ENCODE measurements around the gene PEPD. TPM values are rescaled to one million over a fixed set of nuclear protein-coding genes. Genes with fewer than 3 reads are reported as not detected.

PEPD gene
- total RNA-seq, 2 donors from 2014 or later = 52.2 to 67.9 TPM

DNA sequence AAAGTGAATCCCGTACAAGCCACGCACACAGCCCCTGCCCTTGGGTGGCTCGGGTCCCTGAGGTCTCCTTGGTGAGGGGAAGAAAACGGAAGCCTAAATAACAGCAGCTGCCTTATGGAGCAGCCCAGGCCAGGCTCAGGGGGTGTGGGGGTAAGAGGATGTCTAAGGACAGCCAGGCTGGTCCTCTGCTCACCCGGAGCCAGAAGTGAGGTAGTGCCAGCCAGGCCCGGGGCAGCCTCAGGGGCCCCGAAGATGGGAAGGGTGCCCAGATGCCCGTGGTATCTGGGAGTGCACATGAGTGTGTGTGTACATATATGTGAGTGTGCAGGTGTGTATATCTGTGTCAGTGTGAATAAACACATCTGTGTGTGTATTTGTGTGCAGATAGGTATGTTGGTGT is 38.4 kb upstream of the PEPD start:
- DNase-seq = no peak
- Histone ChIP-seq H3K4me3 (ENCODE audit: low read length) (no peak overlapping the region), H3K9ac (ENCODE audit: extremely low read depth, low read length, poor library complexity, severe bottlenecking) (no peak overlapping the region), H3K27ac (ENCODE audit: low read depth, low read length) (no peak overlapping the region), H3K36me3 (ENCODE audit: control insufficient read depth, insufficient read depth, low read length) (no peaks in the 10 kb centered on the region), H3K4me1 (ENCODE audit: control insufficient read depth, insufficient read depth, low read length) (no peaks in the 10 kb centered on the region), H3K9me3 (ENCODE audit: control insufficient read depth, low read length) (no peaks in the 10 kb centered on the region), H3K27me3 (ENCODE audit: control insufficient read depth, insufficient read depth, low read length, poor library complexity, severe bottlenecking) (no peaks in the 10 kb centered on the region)
- Mint-ChIP-seq H3K27me3 (ENCODE audit: insufficient read depth) (no peaks in the 10 kb centered on the region), H3K36me3 (ENCODE audit: low read depth) (no peaks in the 10 kb centered on the region), H3K4me1 (no peaks in the 10 kb centered on the region), H3K27ac (no peak overlapping the region), H3K9me3 (no peaks in the 10 kb centered on the region), H3K4me3 (no peak overlapping the region)
- WGBS, 2 experiments (ENCODE audit: insufficient coverage in 1 of 2, insufficient read length in 1 of 2) = 93 to 95% methylated on average over 4 to 8 of the region's 8 CpGs
- TF ChIP-seq, protein P1, sequence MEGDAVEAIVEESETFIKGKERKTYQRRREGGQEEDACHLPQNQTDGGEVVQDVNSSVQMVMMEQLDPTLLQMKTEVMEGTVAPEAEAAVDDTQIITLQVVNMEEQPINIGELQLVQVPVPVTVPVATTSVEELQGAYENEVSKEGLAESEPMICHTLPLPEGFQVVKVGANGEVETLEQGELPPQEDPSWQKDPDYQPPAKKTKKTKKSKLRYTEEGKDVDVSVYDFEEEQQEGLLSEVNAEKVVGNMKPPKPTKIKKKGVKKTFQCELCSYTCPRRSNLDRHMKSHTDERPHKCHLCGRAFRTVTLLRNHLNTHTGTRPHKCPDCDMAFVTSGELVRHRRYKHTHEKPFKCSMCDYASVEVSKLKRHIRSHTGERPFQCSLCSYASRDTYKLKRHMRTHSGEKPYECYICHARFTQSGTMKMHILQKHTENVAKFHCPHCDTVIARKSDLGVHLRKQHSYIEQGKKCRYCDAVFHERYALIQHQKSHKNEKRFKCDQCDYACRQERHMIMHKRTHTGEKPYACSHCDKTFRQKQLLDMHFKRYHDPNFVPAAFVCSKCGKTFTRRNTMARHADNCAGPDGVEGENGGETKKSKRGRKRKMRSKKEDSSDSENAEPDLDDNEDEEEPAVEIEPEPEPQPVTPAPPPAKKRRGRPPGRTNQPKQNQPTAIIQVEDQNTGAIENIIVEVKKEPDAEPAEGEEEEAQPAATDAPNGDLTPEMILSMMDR (conservative IDR thresholded peaks at IDR 0.05) = no peak

DNA sequence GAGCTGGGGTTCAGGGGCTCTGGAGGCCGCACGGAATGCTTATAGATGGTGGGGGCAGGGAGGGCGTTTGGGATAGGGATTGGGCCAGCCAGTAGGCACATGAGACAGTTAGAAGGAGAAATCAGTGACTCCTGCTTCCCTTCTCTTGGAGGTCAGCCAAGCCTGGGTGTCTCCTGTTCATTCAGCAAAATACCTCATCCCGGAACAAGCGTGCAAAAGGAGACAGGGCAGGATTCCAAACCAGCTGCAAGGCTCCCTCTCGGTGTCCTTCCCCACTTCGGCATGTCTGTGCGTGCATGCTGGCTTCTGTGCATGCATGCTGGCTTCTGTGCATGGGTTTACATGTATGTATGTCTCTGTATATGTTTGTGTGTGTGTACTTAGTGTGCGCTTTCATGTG is 37.3 kb upstream of the PEPD start:
- H3K9ac ChIP-seq (ENCODE audit: extremely low read depth, low read length, poor library complexity, severe bottlenecking) = no peak overlapping the region
- no peaks in the 10 kb centered on the region for H3K9me3 ChIP-seq (ENCODE audit: control insufficient read depth, low read length)
- Mint-ChIP-seq H3K4me1 (no peaks in the 10 kb centered on the region), H3K36me3 (ENCODE audit: low read depth) (no peaks in the 10 kb centered on the region), H3K9me3 (no peaks in the 10 kb centered on the region), H3K4me3 (no peak overlapping the region), H3K27me3 (ENCODE audit: insufficient read depth) (no peaks in the 10 kb centered on the region), H3K27ac (no peak overlapping the region)
- H3K4me1 ChIP-seq (ENCODE audit: control insufficient read depth, insufficient read depth, low read length) = no peaks in the 10 kb centered on the region
- 85 to 87% methylated on average over 3 to 9 of the region's 9 CpGs for WGBS, 2 experiments (ENCODE audit: insufficient coverage in 1 of 2, insufficient read length in 1 of 2)
- TF ChIP-seq, protein P1 (conservative IDR thresholded peaks at IDR 0.05) = no peak
- no peaks in the 10 kb centered on the region for H3K27me3 ChIP-seq (ENCODE audit: control insufficient read depth, insufficient read depth, low read length, poor library complexity, severe bottlenecking)
- H3K36me3 ChIP-seq (ENCODE audit: control insufficient read depth, insufficient read depth, low read length) = no peaks in the 10 kb centered on the region
- DNase-seq = no peak
- H3K27ac ChIP-seq (ENCODE audit: low read depth, low read length) = no peak overlapping the region
- H3K4me3 ChIP-seq (ENCODE audit: low read length) = no peak overlapping the region

DNA sequence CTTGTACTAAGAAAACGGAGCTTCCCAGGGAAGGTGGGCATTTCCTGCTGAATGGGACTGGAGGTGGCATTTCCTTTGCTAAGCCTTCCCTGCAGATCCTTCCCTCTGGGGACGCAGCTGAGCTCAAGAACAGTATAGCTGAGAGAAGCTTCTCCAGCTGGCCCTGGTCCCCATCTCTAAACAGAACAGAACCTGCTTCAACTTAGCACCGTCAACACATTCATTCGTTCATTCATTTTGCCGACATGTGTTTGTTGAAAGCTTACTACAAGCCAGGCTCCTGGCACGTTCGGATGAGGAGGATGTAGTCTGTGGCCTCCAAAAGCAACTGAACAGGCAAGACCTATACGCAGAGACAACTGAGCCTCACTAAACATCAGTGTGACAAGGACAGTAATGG is 36.6 kb upstream of the PEPD start:
- TF ChIP-seq, protein P1 (conservative IDR thresholded peaks at IDR 0.05) = no peak
- no peaks in the 10 kb centered on the region for H3K4me1 ChIP-seq (ENCODE audit: control insufficient read depth, insufficient read depth, low read length)
- 87% methylated on average over 7 to 8 of the region's 8 CpGs for WGBS, 2 experiments (ENCODE audit: insufficient coverage in 1 of 2, insufficient read length in 1 of 2)
- no peaks in the 10 kb centered on the region for H3K27me3 Mint-ChIP-seq (ENCODE audit: insufficient read depth)
- no peaks in the 10 kb centered on the region for H3K9me3 ChIP-seq (ENCODE audit: control insufficient read depth, low read length)
- H3K27ac Mint-ChIP-seq = no peak overlapping the region
- no peaks in the 10 kb centered on the region for H3K36me3 ChIP-seq (ENCODE audit: control insufficient read depth, insufficient read depth, low read length)
- H3K9me3 Mint-ChIP-seq = no peaks in the 10 kb centered on the region
- H3K36me3 Mint-ChIP-seq (ENCODE audit: low read depth) = no peaks in the 10 kb centered on the region
- no peaks in the 10 kb centered on the region for H3K4me1 Mint-ChIP-seq
- H3K27me3 ChIP-seq (ENCODE audit: control insufficient read depth, insufficient read depth, low read length, poor library complexity, severe bottlenecking) = no peaks in the 10 kb centered on the region
- H3K4me3 ChIP-seq (ENCODE audit: low read length) = no peak overlapping the region
- H3K4me3 Mint-ChIP-seq = no peak overlapping the region
- DNase-seq = no peak
- H3K9ac ChIP-seq (ENCODE audit: extremely low read depth, low read length, poor library complexity, severe bottlenecking) = no peak overlapping the region
- no peak overlapping the region for H3K27ac ChIP-seq (ENCODE audit: low read depth, low read length)

Data from endodermal cell (in vitro differentiated cells).